Femur (tissue), 1 donor: ENCODE results near the gene PLIN4.
A peak's percentile ranks its signal among the peaks of the same experiment; 100 is the strongest.

Source experiments
- DNase-seq: peaks from one replicate; pipeline ENCODE4 v3.0.0-alpha.2; 2017

The PLIN4 gene

DNA sequence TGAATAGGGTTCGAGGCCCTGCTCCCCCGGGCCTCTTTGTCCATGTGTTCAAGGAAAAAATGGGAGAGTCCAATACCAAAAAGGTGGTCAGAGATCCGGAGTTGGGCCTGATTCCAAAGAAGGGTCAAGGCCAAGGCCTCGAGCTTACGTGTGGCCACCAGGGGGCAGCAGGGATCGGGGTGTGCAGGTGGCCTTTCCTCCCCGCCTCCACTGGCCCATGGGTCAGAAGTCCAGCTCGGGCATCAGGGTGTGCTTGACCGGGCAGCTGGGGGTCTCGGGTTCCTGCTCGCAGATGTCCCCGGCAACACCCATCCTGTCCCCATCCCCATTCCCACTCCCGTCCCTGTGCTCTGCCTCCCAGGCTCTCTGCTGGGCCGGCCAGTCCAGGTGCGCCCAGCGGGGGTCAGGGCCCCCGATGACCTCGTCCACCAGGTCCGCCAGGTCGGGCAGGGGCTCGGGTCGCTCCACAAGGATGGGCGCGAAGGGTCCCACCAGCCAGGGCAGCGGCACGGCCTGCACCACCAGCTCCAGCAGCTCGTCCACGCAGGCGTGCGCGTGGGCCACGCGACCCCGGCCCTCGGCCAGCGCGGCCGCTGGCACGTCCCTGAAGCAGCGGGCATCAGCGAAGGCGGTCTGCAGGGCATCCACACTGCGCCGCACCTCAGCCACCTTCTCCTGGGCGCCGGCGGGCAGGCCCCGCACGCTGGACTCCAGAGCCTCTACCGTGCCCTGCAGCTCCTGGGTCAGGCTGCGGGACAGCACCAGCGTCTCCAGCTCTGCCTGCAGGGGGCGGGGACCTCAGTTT lies 5.2 kb upstream of the PLIN4 start:
- peak; percentile 29 for DNase-seq

DNA sequence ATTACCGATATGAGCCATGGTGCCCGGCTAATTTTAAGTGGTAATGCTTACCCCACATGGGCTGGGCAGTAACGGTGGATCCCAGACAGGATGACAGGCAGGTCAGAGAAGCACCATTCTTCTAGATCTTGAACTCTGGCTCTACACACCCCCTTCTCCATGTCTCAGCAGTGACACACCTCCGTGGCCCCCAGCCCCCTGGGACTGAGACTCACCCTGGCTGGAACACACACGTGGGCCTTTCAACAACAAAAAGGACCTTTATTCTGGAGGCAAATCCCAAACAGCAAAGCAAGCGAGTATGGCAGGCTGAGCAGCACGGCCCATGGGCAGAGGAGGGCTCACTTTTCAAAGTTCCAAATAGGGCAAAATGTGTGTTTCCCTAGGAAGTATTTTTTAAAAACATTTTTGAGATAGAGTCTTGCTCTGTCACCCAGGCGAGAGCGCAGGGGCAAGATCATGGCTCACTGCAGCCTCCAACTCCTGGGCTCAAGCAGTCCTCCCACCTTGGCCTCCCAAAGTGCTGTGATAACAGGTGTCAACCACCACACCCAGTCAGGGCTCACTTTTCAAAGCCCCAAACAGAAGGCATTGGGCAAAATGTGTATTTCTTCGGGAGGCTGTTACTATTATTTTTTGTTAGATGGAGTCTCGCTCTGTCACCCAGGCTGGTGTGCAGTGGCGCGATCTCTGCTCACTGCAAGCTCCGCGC lies 4.2 kb upstream of the PLIN4 start:
- DNase-seq: no peak

DNA sequence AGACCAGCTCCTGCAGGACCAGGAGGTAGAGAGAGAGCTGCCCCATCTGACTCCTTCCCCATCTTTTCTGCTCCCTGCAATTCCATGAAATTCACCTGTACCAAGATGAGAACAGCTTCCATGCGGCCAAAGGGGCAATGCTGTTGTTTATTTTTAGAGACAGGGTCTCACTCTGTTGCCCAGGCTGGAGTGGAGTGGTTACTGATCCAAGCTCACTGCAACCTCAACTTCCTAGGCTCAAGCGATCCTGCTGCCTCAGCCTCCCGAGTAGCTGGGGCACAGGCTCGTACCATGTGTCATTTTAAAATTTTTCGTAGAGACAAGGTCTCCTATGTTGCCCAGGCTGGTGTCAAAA lies 3.6 kb upstream of the PLIN4 start:
- no peak for DNase-seq

DNA sequence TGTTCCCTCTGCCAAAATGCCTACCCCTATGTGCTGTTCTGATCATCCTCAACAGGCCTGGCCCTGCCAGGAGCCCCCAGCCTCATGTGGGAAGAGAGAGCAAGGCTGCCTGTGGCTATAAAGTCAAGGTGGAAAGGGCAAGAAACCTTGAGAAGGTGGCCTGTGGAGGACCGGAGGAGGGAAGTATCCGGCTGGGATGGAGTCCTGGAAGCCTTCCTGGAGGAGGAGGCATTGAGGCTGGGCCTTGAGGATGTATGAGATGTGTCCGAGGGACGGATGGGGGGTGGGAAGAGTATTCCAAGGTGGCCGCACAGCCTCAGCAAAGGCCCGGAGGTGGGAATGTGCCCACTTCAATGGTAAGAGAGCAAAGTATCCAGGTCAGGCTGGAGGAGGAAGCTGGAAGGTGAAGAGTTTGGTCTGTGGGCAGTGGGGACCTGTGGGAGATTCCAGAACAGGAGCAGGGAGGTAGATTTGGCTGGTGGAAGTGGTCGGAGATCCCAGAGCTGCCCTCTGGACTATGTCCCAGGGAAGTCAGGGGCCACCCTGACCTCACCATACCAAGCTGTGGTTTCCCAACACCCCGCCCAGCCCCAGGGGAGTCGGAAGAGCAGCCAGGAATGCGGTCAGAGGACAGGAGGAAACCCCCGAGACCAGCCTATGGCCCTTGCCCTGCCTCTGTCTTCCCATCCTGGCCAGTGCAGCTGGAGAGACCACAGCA lies 3.0 kb upstream of the PLIN4 start:
- DNase-seq: no peak

DNA sequence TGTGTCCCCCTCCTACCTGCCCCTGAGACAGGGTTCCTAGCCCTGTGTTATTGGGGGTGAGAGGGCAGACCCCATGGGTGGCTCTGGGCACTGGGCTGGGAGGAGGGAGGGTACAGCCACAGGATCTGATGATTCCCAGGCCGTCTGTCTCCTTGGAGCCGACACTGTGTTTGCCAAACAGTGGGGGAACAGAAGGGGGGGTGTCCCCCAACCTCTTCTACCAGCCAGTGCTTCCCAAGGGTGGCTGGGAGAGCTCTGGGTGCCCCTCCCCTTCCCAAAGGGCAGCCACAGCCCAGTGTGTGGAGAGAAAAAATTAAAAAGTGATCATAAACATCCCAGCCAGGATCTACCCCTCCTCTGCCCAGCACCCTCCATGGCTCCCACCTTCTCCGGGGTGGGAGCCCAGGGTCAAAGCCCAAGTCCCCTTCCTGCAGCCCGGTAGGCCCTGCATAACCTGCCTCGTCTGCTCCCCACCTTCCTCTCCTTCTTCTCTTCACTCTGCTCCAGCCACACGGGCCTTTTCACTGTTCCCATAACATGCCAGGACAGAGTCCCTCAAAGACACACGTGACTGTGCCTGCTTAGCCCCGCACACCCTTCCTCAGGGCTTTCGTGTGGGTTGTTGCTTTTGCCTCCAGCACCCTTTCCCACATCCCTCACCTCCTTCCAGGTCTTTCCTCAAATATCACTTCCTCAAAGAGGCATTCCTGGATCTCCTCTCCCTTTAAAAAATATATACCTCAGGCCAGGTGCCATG lies 1.4 kb upstream of the PLIN4 start:
- no peak for DNase-seq

DNA sequence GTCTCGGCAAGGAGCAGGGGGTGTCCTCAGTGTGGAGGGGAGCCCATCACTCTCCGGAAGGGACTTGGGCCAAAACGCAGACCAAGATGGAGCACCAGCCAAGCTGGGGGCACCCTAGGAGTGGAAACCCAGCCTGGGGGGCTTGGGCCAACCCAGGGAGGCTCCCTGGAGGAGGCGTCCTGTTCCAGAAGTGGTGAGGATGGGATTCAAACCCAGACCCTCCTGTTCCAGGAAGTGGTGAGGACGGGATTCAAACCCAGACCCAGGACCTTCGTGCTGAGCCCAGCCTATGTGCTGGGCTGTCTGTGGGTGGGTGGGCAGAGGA lies 848 bp upstream of the PLIN4 start:
- no peak for DNase-seq

DNA sequence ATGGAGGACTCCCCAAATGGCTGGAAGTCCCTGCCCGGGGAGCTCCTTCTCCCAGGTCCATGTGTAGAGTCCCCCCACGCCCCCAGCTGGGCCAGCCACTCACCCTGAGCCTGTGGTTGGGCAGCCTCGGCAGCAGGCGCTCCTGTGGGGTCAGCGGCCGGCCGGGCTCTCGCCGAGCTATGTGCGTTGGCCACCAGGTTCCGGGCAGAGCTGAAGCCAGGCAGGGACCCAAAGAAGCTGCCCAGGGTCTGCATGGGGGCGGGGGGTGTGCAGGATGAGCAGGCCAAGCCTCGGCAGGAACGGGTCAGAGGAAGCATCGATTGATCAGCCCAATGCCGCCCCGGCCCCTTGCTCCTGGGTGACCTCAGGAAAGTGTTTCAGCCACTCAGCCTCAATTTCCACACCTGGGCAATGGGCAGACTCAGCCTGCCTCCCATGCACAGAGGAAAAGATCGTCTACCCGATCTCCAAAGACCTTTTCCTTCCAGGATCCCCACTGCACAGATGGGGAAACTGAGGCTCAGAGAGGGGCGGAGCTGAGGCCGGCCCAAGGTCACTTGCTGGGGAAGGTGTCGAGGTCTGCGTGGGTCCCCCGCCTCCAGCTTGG lies 732 bp downstream of the PLIN4 start:
- no peak for DNase-seq

DNA sequence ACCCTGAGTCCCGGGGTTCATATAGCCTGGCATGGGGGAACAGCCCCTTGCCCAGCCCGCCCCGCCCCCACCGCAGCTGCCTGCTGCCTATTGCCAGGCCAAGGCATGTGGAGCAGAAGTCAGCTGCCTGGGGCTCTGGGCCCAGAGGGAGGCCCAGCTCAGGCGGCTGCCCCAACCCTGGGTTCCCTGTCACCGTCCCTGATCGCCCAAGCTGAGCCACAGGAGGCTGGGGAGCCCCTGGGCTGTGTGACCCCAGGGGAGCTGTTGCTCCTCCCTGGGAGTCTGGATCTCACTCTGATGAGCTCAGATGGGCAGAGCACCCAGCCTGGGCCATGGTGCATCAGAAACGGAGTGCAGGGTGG lies 1.4 kb downstream of the PLIN4 start:
- DNase-seq: no peak

DNA sequence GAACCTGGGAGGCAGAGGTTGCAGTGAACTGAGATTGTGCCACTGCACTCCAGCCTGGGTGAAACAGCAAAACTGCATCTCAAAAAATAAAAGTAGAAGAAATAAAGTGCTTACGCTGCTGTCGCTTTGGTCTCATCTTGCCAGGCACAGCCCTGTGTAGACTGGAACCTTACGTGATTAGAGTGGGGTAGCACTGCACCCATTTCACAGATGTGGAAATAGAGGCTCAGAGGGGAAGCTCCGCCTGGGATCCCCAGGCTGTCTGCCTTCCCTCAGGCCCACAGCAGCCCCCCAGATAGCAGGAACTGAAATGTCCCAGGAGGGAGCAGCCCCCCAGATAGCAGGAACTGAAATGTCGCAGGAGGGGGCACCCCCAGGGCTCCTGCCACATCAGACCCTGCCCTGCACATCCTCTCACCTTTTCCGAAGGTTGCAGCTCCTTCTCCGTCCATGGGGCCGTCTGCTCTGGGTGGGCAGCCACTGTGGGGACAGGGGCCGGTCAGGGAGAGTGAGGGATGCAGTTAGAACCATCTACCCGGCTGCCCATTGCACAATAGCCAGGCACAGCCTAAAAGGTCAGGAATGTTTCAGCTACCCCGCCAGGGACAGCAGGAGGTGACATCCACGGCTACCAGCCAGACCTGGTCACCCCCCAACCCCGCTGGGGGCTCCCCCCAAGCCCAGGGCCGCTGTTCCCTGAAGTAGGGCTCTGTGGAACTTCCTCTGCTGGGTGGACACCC lies 1.9 kb downstream of the PLIN4 start:
- DNase-seq: no peak

DNA sequence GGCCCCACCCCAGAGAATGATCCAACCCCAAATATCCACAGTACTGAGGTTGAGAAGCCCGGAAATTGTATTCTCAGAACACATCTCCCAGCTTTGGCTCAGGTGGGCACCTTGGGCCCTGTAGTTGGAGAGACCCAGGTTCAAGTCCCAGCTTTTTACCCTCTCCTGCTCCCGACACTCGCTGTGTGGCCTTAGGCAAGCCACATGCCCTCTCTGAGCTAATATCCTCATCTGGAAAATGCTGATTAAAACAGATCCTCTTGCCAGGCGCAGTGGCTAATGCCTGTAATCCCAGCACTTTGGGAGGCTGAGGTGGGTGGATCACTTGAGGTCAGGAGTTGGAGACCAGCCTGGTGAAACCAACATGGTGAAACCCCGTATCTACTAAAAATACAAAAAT lies 2.6 kb downstream of the PLIN4 start:
- DNase-seq: no peak

DNA sequence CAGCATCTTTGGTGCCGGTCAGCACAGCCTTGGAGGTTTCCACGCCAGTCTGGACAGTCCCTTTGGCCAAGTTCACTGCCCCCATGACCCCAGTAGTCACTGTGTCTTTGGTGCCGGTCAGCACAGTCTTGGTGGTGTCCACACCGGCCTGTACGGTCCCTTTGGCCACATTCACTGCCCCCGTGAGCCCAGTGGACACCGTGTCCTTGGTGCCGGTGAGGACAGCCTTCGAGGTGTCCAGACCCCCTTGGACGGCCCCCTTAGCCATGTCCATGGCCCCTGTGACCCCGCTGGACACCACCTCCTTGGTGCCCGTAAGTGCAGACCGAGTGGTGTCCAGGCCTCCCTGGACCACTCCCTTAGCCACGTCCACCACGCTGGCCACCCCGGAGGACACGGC lies 5.0 kb downstream of the PLIN4 start:
- no peak for DNase-seq

DNA sequence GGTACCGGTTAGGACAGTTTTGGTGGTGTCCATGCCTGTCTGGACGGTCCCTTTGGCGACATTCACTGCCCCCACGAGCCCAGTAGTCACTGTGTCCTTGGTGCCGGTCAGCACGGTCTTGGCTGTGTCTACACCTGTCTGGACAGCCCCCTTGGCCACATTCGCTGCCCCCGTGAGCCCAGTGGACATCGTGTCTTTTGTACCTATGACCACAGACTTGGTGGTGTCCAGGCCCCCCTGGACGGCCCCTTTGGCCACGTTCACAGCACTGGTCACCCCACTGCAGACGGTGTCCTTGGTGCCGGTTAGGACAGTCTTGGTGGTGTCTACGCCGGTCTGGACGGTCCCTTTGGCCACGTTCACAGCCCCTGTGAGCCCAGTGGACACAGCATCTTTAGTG lies 6.2 kb downstream of the PLIN4 start:
- no peak for DNase-seq

DNA sequence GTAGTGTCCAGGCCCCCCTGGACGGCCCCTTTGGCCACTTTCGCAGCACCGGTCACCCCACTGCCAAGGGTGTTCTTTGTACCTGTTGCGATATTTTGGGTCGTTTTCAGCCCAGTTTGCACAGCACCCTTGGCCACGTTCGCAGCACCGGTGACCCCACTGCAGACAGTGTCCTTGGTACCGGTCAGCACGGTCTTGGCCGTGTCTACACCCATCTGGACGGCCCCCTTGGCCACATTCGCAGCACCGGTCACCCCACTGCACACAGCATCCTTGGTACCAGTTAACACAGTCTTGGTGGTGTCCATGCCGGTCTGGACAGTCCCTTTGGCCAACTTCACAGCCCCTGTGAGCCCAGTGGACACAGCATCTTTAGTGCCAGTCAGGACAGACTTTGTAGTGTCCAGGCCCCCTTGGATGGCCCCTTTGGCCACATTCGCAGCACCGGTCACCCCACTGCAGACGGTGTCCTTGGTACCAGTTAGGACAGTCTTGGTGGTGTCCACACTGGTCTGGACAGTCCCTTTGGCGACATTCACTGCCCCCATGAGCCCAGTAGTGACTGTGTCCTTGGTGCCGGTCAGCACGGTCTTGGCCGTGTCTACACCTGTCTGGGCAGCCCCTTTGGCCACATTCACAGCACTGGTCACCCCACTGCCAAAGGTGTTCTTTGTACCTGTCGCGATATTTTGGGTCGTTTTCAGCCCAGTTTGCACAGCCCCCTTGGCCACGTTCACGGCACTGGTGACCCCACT lies 6.8 kb downstream of the PLIN4 start:
- DNase-seq: no peak

DNA sequence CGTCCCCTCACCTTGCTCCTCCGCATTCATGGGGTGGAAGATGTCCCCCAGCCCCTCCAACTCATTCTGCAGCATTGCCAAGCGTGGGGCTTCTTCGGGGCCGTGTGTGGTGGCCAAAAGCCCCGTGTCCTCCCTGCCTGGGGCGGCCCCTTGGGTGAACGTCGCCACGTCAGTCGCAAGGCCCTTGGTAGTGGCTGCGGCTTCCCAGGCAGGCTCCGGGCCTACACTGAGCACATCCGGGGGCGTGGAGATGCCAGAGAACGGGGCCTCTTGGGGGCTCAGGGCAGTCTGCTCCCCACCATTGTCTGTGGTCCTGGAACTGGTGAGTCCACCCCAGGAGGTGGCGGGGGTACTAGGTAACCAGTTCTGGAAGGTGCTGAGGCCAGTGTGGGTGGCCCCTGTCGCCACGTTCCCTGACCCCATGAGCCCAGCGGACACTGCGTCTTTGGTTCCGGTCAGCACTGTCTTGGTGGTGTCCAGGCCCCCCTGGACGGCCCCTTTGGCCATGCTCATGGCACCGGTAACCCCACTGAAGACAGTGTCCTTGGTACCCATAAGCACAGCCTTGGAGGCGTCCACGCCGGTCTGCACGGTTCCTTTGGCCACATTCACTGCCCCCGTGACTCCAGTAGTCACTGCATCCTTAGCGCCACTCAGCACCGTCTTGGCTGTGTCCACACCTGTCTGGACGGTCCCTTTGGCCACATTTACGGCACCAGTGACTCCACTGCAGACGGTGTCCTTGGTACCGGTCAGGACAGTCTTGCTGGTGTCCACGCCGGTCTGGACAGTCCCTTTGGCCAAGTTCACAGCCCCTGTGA lies 7.6 kb downstream of the PLIN4 start:
- no peak for DNase-seq

DNA sequence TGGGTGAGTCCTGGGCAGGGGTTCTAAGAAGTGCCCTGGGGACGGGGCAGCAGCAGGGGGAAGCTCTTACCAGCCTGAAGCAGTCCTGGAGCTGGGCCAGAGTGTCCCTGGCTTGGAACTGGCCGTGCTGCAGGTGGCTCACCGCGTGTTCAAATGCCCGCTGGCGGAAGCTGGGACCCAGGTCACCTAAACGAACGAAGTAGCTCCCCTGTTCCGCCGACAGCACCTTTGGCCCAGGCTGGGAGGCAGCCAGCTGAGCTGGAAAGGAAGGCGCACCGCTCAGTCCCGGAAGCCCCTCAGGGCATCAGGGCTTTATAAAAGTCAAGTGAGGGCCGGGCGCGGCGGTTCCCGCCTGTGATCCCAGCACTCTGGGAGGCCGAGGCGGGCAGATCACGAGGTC lies 9.6 kb downstream of the PLIN4 start:
- DNase-seq: no peak

DNA sequence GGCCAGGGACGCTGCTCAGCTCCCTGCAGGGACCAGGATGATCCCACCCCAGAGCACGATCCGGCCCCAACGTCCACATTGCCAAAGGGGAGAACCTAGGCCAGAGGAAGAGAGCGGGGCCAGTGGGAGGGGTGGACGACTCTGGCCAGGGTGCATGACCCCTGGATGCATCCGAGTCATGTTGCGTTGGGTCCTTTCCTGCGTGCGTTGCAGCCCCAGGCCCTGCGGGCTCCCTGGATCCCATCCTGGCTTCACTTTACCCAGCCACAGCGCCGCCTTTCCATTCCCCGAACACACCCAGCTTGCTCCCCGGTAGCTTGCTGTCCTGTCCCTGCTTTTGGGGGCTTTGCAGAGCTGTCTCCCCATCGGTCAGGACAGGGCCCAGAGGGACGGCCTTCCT lies 10.5 kb downstream of the PLIN4 start:
- DNase-seq: no peak

DNA sequence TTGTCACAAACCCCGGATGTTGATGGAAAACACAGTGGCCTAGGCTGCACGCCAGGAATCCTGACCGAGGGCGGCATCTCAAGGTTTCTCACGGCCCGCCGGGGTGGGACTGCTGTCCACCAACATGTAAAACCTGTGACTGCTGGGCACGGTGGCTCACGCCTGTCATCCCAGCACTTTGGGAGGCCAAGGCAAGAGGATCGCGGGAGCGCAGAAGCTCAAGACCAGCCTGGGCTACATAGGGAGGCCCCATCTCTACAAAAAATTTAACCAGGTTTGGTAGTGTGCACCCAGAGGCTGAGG lies 11.2 kb downstream of the PLIN4 start:
- no peak for DNase-seq

DNA sequence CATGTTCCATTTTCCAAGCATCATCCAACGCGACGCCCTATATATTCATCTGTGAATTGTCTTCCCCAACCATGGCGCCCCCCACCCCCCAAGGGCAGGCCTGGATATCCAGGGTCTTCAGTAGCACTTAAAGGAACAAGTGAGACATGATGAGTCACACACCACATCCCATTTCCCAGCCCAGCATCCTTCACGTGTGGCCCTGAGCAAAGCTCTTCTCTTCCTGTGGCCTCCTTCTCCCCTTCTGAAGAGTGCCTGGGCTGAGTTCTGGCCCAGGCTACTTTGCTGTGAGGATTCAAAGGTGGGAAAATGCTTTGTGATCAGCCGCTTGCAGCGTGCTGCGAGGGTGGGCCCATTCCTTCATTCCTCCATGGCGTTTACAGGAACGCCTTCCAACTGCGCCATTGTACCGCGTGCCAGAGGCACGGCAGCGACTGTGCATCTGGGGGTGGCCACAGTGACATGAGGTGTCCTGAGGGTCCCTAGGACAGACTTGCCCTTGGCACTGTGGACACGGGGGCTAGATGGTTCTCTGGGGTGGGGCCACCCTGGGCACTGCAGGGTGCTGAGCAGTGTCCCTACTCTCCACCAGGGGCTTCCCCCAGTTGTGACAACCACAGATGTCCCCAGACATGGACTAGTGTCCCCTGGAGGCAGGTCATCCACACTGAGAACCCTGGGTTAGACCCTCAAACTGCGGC lies 11.7 kb downstream of the PLIN4 start:
- DNase-seq: no peak

DNA sequence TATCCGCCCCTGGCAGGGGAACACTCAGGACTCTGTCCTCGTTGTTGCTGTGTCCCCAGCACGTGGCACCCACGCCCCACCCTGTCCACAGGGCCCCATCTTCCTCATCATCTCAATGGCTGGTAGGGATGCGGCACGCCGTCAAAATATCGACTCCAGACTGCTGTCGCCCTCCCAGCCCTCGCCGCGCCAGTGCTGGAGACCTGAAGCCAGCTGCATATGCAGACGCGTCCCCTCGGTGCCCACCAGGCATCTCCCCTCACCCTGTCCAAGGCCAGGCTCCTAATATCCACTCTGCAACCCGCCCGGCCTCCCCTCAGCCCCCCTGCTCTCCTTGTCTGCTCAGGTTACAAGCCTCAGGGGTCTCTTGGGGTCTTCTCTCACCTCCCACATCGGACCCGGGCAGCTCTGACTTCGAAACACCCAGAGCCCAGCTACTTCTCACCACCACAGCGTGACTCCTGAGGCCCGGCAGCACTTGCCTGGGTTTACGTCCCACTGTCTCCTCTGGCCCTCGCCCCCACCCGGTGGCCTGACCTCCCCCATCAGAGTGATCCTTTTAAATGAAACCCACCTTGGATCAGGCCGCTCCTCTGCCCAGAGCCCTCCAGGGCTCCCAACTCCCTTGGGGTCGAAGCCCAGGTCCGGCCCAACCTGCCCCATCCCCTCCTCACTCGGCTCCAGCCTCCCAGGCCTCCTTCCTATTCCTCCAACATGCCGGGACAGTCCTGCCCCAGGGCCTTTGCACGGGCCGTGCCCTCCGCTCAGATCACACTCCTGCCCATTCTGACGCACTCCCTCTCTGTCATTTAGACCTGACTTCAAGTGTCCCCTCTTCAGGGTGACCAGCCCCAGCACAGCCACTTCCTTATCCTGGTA lies 12.5 kb downstream of the PLIN4 start:
- DNase-seq: no peak
